Activated T-cell treated with anti-CD3 and anti-CD28 coated beads, Interleukin-2, amount 50 U/mL, for 72 hours (primary cell): ENCODE data around the gene PCDHGA1. TPM values are rescaled to one million over a fixed set of nuclear protein-coding genes. Genes with fewer than 3 reads are reported as not detected.
"Not testable (repeated sequence)": the region's sequence is repeated elsewhere in the genome, so short reads cannot be mapped to it uniquely, and the experiment has no call there.

Experiments used
- ATAC-seq, 2 donors: fragments of 150-1000 bp; cut with Tn5 transposase; replicated peaks in 1 of 2; 2 replicates each; pipeline ENCODE4 v1.10.0; 2021; ENCODE audit warnings: moderate library complexity in 2 of 2, mild to moderate bottlenecking in 1 of 2
- DNase-seq, 2 donors: peaks; one replicate each; pipeline ENCODE4 v3.0.0; 2021 to 2022; ENCODE audit warnings: mixed read lengths in 1 of 2
- H3K27ac Mint-ChIP-seq: one replicate; pipeline ENCODE4 v1.8.0; 2022; ENCODE audit warnings: mild to moderate bottlenecking, moderate library complexity, mixed read lengths
- H3K27me3 Mint-ChIP-seq: one replicate; pipeline ENCODE4 v1.8.0; 2022; ENCODE audit warnings: low read depth, mixed read lengths
- H3K36me3 Mint-ChIP-seq, 2 donors: one replicate each; pipeline ENCODE4 v1.8.0; 2022; ENCODE audit warnings: mixed read lengths in 2 of 2, mild to moderate bottlenecking in 1 of 2; ENCODE audit not compliant: insufficient read depth in 2 of 2
- H3K4me1 Mint-ChIP-seq: one replicate; pipeline ENCODE4 v1.8.0; 2022; ENCODE audit warnings: low read depth, mixed read lengths
- H3K4me3 Mint-ChIP-seq, 2 donors: one replicate each; pipeline ENCODE4 v1.8.0; 2022; ENCODE audit warnings: mild to moderate bottlenecking in 2 of 2, mixed read lengths in 2 of 2, moderate library complexity in 2 of 2
- H3K9me3 Mint-ChIP-seq, 2 donors: one replicate each; pipeline ENCODE4 v1.8.0; 2022; ENCODE audit warnings: mixed read lengths in 2 of 2
- total RNA-seq, 2 donors: library from RNA; stranded (reverse); gene quantifications; one replicate each; pipeline ENCODE4 v1.2.3, GENCODE V29; 2022

The PCDHGA1 gene
- total RNA-seq, 2 donors from 2014 or later: 0.05 TPM

DNA sequence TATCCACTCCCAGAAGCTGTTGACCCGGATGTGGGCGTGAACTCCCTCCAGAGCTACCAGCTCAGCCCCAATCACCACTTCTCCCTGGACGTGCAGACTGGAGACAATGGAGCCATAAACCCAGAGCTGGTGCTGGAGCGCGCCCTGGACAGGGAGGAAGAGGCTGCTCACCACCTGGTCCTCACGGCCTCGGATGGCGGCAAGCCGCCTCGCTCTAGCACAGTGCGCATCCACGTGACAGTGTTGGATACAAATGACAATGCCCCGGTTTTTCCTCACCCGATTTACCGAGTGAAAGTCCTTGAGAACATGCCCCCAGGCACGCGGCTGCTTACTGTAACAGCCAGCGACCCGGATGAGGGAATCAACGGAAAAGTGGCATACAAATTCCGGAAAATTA lies 63.0 kb downstream of the PCDHGA1 start:
- no peak for DNase-seq
- Mint-ChIP-seq H3K4me3 (no peak overlapping the region), H3K27ac (no peak overlapping the region), H3K4me1 (peaks cover 6% of the 10 kb centered on the region), H3K27me3 (peaks cover 74% of the 10 kb centered on the region), H3K36me3 (peaks cover 16 to 44% of the 10 kb centered on the region in 2 donors), H3K9me3 (peaks cover 16% of the 10 kb centered on the region in 2 donors)
- ATAC-seq: no peak

DNA sequence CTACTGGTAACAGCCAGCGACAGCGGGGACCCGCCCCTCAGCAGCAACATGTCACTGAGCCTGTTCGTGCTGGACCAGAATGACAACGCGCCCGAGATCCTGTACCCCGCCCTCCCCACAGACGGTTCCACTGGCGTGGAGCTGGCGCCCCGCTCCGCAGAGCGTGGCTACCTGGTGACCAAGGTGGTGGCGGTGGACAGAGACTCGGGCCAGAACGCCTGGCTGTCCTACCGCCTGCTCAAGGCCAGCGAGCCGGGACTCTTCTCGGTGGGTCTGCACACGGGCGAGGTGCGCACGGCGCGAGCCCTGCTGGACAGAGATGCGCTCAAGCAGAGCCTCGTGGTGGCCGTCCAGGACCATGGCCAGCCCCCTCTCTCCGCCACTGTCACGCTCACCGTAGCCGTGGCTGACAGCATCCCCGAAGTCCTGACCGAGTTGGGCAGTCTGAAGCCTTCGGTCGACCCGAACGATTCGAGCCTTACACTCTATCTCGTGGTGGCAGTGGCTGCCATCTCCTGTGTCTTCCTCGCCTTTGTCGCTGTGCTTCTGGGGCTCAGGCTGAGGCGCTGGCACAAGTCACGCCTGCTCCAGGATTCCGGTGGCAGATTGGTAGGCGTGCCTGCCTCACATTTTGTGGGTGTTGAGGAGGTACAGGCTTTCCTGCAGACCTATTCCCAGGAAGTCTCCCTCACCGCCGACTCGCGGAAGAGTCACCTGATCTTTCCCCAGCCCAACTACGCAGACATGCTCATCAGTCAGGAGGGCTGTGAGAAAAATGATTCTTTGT lies 64.3 kb downstream of the PCDHGA1 start:
- not testable (repeated sequence) for H3K27ac Mint-ChIP-seq, H3K4me3 Mint-ChIP-seq, ATAC-seq, H3K4me1 Mint-ChIP-seq, DNase-seq
- peaks cover 10 to 12% of the 10 kb centered on the region in 2 donors for H3K9me3 Mint-ChIP-seq
- H3K27me3 Mint-ChIP-seq: peaks cover 73% of the 10 kb centered on the region
- H3K36me3 Mint-ChIP-seq: peaks cover 19 to 32% of the 10 kb centered on the region in 2 donors

DNA sequence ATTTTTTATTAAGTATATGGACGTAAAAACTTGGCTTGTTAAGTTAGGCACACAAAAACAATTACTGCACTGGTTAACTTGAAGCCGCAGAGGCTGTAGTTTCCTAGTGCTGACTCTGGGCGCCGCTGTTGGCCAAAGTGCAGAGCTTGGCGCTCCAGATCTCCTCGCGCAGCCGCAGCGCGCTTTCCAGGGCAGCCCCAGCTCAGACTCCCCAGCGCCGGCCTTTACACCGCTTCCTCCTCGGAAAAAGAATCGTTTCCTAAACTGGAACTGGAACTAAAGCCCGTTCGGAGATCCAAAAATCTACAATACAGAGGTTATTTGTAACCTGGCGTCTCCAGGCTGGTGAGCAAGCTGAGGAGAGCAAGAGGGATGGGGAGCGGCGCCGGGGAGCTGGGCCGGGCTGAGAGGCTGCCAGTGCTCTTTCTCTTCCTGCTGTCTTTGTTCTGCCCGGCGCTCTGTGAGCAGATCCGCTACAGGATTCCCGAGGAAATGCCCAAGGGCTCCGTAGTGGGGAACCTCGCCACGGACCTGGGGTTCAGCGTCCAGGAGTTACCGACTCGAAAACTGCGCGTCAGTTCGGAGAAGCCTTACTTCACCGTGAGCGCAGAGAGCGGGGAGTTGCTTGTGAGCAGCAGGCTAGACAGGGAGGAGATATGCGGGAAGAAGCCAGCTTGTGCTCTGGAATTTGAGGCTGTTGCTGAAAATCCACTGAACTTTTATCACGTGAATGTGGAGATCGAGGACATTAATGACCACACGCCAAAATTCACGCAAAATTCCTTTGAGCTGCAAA lies 67.6 kb downstream of the PCDHGA1 start, which contains the start of gene PCDHGB5:
Gene PCDHGB5, plus strand, starts transcription at position 192 of the 796 bp plus-strand sequence. Its CDS starts 181 bp downstream, at position 373.
- not testable (repeated sequence) for H3K27ac Mint-ChIP-seq, H3K9me3 Mint-ChIP-seq, H3K4me1 Mint-ChIP-seq
- H3K36me3 Mint-ChIP-seq: peaks cover 15 to 29% of the 10 kb centered on the region in 2 donors
- H3K4me3 Mint-ChIP-seq: peak within 1 kb of the TSS; percentile 70
- DNase-seq: peak; percentile 38 to 51
- peak; percentile 70 to 81 for ATAC-seq
- peaks cover 72% of the 10 kb centered on the region for H3K27me3 Mint-ChIP-seq

DNA sequence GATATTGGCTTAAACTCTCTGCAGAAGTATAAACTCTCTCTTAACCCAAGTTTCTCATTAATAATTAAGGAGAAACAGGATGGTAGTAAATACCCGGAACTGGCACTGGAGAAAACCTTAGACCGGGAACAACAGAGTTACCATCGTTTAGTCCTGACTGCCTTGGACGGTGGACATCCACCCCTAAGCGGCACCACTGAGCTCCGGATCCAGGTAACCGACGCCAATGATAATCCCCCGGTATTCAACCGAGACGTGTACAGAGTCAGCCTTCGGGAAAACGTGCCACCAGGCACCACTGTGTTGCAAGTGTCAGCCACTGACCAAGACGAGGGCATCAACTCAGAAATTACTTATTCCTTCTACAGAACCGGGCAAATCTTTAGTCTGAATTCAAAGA lies 68.3 kb downstream of the PCDHGA1 start:
- DNase-seq (no peak), ATAC-seq (no peak)
- H3K27ac Mint-ChIP-seq: no peak overlapping the region
- peaks cover 72% of the 10 kb centered on the region for H3K27me3 Mint-ChIP-seq
- peak overlapping the region in 1 of 2 donors; percentile 6 for H3K4me3 Mint-ChIP-seq
- H3K9me3 Mint-ChIP-seq: peaks cover 6 to 8% of the 10 kb centered on the region in 2 donors
- peaks cover 8% of the 10 kb centered on the region for H3K4me1 Mint-ChIP-seq
- H3K36me3 Mint-ChIP-seq: peaks cover 15 to 23% of the 10 kb centered on the region in 2 donors

DNA sequence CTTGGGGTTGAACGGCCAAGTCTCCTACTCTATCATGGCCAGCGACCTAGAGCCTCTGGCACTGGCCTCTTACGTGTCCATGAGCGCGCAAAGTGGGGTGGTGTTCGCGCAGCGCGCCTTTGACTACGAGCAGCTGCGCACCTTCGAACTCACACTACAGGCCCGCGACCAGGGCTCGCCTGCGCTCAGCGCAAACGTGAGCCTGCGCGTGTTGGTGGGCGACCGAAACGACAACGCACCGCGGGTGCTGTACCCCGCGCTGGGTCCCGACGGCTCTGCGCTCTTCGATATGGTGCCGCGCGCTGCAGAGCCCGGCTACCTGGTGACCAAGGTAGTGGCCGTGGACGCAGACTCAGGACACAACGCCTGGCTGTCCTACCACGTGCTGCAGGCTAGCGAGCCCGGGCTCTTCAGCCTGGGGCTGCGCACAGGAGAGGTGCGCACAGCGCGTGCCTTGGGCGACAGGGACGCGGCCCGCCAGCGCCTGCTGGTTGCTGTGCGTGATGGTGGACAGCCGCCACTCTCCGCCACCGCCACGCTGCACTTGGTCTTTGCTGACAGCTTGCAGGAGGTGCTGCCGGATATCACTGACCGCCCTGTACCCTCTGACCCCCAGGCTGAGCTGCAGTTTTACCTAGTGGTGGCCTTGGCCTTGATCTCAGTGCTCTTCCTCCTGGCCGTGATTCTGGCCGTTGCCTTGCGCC lies 69.4 kb downstream of the PCDHGA1 start:
- DNase-seq: no peak
- no peak for ATAC-seq
- Mint-ChIP-seq H3K27ac (no peak overlapping the region), H3K4me1 (peaks cover 10% of the 10 kb centered on the region), H3K36me3 (peaks cover 11 to 23% of the 10 kb centered on the region in 2 donors), H3K27me3 (peaks cover 72% of the 10 kb centered on the region), H3K4me3 (no peak overlapping the region), H3K9me3 (peaks cover 2 to 5% of the 10 kb centered on the region in 2 donors)

DNA sequence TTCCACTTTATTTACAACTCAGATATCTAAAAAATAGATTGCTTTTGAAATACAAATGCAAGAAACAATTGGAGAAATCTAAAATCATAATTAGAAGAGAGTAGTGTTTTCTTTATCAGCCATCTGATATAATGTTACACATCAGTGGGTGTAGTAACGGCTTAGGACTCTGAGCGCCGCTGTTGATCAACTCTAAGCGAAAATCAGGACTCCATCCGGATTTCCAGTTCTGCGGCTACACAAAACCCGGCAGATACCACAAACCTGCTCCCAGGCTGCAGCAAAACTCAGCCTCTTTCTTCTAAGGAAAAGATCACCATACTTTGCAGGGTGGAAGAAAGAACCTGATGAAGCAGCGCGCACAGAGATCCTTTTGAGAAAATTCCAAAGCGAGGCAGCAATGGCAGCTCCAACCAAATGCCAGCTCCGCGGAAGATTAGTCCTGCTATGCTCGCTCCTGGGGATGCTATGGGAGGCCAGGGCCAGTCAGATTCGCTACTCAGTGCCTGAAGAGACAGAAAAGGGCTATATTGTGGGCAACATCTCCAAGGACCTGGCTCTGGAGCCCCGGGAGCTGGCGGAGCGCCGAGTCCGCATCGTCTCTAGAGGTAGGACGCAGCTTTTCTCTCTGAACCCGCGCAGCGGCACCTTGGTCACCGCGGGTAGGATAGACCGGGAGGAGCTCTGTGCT lies 72.4 kb downstream of the PCDHGA1 start, which contains the start of gene PCDHGA9:
Gene PCDHGA9, plus strand, starts transcription at position 226 of the 691 bp plus-strand sequence. Its CDS starts 175 bp downstream, at position 401.
- peak within 1 kb of the TSS; percentile 82 for H3K27ac Mint-ChIP-seq
- H3K27me3 Mint-ChIP-seq: peaks cover 77% of the 10 kb centered on the region
- H3K36me3 Mint-ChIP-seq: peaks cover 16 to 20% of the 10 kb centered on the region in 2 donors
- ATAC-seq (no peak), DNase-seq (no peak)
- peaks cover 10% of the 10 kb centered on the region for H3K4me1 Mint-ChIP-seq
- H3K4me3 Mint-ChIP-seq: peak within 1 kb of the TSS; percentile 67 to 75
- peaks cover 4 to 6% of the 10 kb centered on the region in 2 donors for H3K9me3 Mint-ChIP-seq

DNA sequence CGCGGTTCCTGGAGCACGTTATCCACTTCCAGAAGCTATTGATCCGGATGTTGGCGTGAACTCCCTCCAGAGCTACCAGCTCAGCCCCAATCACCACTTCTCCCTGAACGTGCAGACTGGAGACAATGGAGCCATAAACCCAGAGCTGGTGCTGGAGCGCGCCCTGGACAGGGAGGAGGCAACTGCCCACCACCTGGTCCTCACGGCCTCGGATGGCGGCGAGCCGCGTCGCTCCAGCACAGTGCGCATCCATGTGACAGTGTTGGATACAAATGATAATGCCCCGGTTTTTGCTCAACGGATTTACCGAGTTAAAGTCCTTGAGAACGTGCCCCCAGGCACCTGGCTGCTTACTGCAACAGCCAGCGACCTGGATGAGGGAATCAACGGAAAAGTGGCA lies 73.1 kb downstream of the PCDHGA1 start:
- Mint-ChIP-seq H3K4me1 (peaks cover 10% of the 10 kb centered on the region), H3K9me3 (peaks cover 4 to 6% of the 10 kb centered on the region in 2 donors), H3K36me3 (peaks cover 17 to 24% of the 10 kb centered on the region in 2 donors), H3K27ac (no peak overlapping the region), H3K4me3 (no peak overlapping the region), H3K27me3 (peaks cover 83% of the 10 kb centered on the region)
- DNase-seq: no peak
- ATAC-seq: no peak

DNA sequence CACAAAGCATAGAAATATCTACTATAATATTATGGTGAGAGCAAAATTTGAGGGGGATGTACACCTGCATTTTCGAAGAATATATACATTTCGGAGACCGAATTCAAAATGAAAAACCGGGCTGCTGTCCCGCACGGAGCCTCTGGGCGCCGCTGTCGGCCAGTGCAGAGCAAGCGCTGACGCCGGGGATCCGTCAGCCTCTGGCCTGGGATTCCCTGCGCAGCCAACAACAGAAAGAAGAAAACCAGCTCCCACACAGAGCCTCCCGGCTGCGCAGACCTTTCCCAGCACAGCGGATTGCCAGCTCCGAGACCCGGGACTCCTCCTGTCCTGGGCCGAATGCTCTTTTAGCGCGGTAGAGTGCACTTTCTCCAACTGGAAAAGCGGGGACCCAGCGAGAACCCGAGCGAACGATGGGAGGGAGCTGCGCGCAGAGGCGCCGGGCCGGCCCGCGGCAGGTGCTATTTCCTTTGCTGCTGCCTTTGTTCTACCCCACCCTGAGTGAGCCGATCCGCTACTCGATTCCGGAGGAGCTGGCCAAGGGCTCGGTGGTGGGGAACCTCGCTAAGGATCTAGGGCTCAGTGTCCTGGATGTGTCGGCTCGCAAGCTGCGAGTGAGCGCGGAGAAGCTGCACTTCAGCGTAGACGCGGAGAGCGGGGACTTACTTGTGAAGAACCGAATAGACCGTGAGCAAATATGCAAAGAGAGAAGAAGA lies 77.6 kb downstream of the PCDHGA1 start, which contains the start of gene PCDHGB6:
Gene PCDHGB6, plus strand, starts transcription at position 232 of the 716 bp plus-strand sequence. Its CDS starts 182 bp downstream, at position 414.
- DNase-seq: peak; percentile 41 to 53
- peak within 1 kb of the TSS; percentile 68 for H3K27ac Mint-ChIP-seq
- peak; percentile 55 to 59 for ATAC-seq
- H3K36me3 Mint-ChIP-seq: peaks cover 14 to 27% of the 10 kb centered on the region in 2 donors
- H3K4me1 Mint-ChIP-seq: peaks cover 13% of the 10 kb centered on the region
- peak within 1 kb of the TSS; percentile 58 to 67 for H3K4me3 Mint-ChIP-seq
- peaks cover 81% of the 10 kb centered on the region for H3K27me3 Mint-ChIP-seq
- H3K9me3 Mint-ChIP-seq: peaks cover 8 to 11% of the 10 kb centered on the region in 2 donors

DNA sequence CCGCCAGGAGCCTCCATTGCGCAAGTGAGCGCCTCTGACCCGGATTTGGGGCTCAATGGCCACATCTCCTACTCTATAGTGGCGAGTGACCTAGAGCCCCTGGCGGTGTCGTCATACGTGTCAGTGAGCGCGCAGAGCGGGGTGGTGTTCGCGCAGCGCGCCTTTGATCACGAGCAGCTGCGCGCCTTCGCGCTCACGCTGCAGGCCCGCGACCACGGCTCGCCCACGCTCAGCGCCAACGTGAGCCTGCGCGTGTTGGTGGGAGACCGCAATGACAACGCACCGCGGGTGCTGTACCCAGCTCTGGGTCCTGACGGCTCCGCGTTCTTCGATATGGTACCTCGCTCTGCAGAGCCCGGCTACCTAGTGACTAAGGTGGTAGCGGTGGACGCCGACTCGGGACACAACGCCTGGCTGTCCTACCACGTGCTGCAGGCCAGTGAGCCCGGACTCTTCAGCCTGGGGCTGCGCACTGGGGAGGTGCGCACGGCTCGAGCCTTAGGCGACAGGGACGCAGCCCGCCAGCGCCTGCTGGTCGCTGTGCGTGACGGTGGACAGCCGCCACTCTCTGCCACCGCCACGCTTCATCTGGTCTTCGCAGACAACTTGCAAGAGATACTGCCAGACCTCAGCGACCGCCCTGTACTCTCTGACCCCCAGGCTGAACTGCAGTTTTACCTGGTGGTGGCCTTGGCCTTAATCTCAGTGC lies 79.4 kb downstream of the PCDHGA1 start:
- H3K9me3 Mint-ChIP-seq: peaks cover 11 to 12% of the 10 kb centered on the region in 2 donors
- H3K4me1 Mint-ChIP-seq: peaks cover 25% of the 10 kb centered on the region
- peaks cover 84% of the 10 kb centered on the region for H3K27me3 Mint-ChIP-seq
- H3K27ac Mint-ChIP-seq: no peak overlapping the region
- peaks cover 18 to 35% of the 10 kb centered on the region in 2 donors for H3K36me3 Mint-ChIP-seq
- no peak for DNase-seq
- no peak for ATAC-seq
- H3K4me3 Mint-ChIP-seq: no peak overlapping the region

DNA sequence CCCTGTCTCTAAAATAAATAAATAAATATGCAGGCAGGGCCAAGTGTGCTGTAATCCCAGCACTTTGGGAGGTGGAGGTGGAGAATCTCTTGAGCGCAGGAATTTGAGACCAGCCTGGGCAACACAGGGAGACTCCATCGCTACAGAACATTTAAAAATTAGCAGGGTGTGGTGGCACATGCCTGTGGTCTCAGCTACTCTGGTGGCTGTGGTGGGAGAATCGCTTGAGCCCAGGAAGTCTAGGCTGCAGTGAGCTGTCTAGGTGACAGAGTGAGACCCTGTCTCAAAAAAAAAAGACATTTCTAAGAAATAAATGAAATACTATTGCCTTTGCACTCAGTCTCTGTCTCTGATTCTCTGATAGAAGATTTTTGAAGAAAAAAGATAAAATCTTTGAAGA lies 81.3 kb downstream of the PCDHGA1 start:
- H3K9me3 Mint-ChIP-seq: peaks cover 8 to 12% of the 10 kb centered on the region in 2 donors

More for the DNA sequence above, 81.3 kb downstream of the PCDHGA1 start:
- H3K36me3 Mint-ChIP-seq: peaks cover 14 to 31% of the 10 kb centered on the region in 2 donors
- H3K27ac Mint-ChIP-seq: no peak overlapping the region
- ATAC-seq (no peak), DNase-seq (no peak)
- H3K4me1 Mint-ChIP-seq: peaks cover 31% of the 10 kb centered on the region
- peaks cover 79% of the 10 kb centered on the region for H3K27me3 Mint-ChIP-seq
- H3K4me3 Mint-ChIP-seq: no peak overlapping the region
